Keratinocyte (primary cell): ENCODE measurements around the gene UGT8. TPM values are rescaled to one million over a fixed set of nuclear protein-coding genes. Genes with fewer than 3 reads are reported as not detected.

ENCODE experiments used
- DNase-seq: peaks from one replicate; pipeline ENCODE4 v3.0.0-alpha.2; 2011; ENCODE audit warnings: low read depth, missing footprints, low spot score
- FAIRE-seq: peaks from 2 replicates; lab custom pipeline; 2011; peaks lifted over from hg19 to GRCh38; lab: Jason Lieb, UNC
- H2AFZ ChIP-seq: 2 replicates; pipeline ENCODE4 v1.6.0; 2012; ENCODE audit warnings: low read length, control low read depth, inconsistent platforms; ENCODE audit not compliant: control insufficient read depth
- H3K27ac ChIP-seq: 2 replicates; pipeline ENCODE4 v1.5.1; 2011; ENCODE audit warnings: low read length; ENCODE audit not compliant: control insufficient read depth, insufficient read depth
- H3K27me3 ChIP-seq: 3 replicates; pipeline ENCODE4 v1.6.0; 2011; ENCODE audit warnings: low read length; ENCODE audit not compliant: control insufficient read depth, insufficient read depth; ENCODE audit errors: extremely low read depth
- H3K36me3 ChIP-seq, 2 experiments: 2 replicates in 1 of 2; 3 replicates in 1 of 2; pipeline ENCODE4 v1.5.1; 2011; ENCODE audit warnings: low read length in 2 of 2, mild to moderate bottlenecking in 1 of 2; ENCODE audit not compliant: control insufficient read depth in 2 of 2, insufficient read depth in 2 of 2; ENCODE audit errors: extremely low read depth in 1 of 2
- H3K4me1 ChIP-seq: 3 replicates; pipeline ENCODE4 v1.5.1; 2011; ENCODE audit warnings: low read length; ENCODE audit not compliant: control insufficient read depth, insufficient read depth; ENCODE audit errors: extremely low read depth
- H3K4me2 ChIP-seq: 3 replicates; pipeline ENCODE4 v1.6.0; 2011; ENCODE audit warnings: low read depth, low read length; ENCODE audit not compliant: control insufficient read depth, insufficient read depth; ENCODE audit errors: extremely low read depth
- H3K4me3 ChIP-seq, 3 experiments: fragments of 200-600 bp in 1 of 3; sonication (generic) in 1 of 3; 2 replicates in 2 of 3; 3 replicates in 1 of 3; pipeline ENCODE4 v1.5.1; 2011 to 2016; ENCODE audit warnings: low read length in 3 of 3, mild to moderate bottlenecking in 3 of 3, control low read depth in 2 of 3, inconsistent platforms in 1 of 3, low read depth in 1 of 3, mixed read lengths in 1 of 3, mixed run types in 1 of 3, moderate library complexity in 1 of 3; ENCODE audit not compliant: control insufficient read depth in 2 of 3, insufficient read depth in 2 of 3; ENCODE audit errors: extremely low read depth in 1 of 3
- H3K79me2 ChIP-seq: 2 replicates; pipeline ENCODE4 v1.6.0; 2012; ENCODE audit warnings: low read length; ENCODE audit not compliant: control insufficient read depth, insufficient read depth
- H3K9ac ChIP-seq: 3 replicates; pipeline ENCODE4 v1.6.0; 2011; ENCODE audit warnings: low read length; ENCODE audit not compliant: control insufficient read depth, insufficient read depth; ENCODE audit errors: extremely low read depth
- H3K9me1 ChIP-seq: 3 replicates; pipeline ENCODE4 v1.6.0; 2011; ENCODE audit warnings: low read length; ENCODE audit not compliant: control insufficient read depth, insufficient read depth; ENCODE audit errors: extremely low read depth
- H3K9me3 ChIP-seq: 2 replicates; pipeline ENCODE4 v1.5.1; 2012; ENCODE audit warnings: low read depth, low read length; ENCODE audit not compliant: control insufficient read depth
- H4K20me1 ChIP-seq: 3 replicates; pipeline ENCODE4 v1.6.0; 2011; ENCODE audit warnings: low read length; ENCODE audit not compliant: control insufficient read depth, insufficient read depth; ENCODE audit errors: extremely low read depth
- EZH2 ChIP-seq: IDR thresholded peaks from one replicate; pipeline ENCODE4 v1.6.1; 2012; ENCODE audit warnings: inconsistent platforms, mild to moderate bottlenecking, low read length, moderate library complexity
- dilution Hi-C: fragments of 300-500 bp; cut with MboI; formaldehyde crosslinking; loops from one replicate; pipeline ENCODE4 v1.7.0; 2020; ENCODE audit warnings: low sequenced_read_pairs; ENCODE audit not compliant: extremely low pct_ligation_motif_present
- polyA plus RNA-seq, 5 experiments: library from polyadenylated mRNA; depleted of rRNA in 3 of 5; stranded (reverse) in 3 of 5; stranded (forward) in 1 of 5; unstranded in 1 of 5; fragments of >200 nt; gene quantifications; 1 replicate in 1 of 5; 2 replicates in 3 of 5; 3 replicates in 1 of 5; pipeline versions ENCODE4 v1.2.1 to v1.2.3, GENCODE V29; 2011 to 2012; ENCODE audit warnings: missing spikeins in 2 of 5, low read depth in 1 of 5, low replicate concordance in 1 of 5
- TF ChIP-seq, protein P1 (sequence below), 3 experiments: IDR thresholded peaks in 1 of 3; conservative IDR thresholded peaks in 1 of 3; optimal IDR thresholded peaks in 1 of 3; 2 replicates in 2 of 3; 3 replicates in 1 of 3; pipeline versions ENCODE3 to v1.5.1; 2011; ENCODE audit warnings: low read length in 3 of 3, mild to moderate bottlenecking in 3 of 3, moderate library complexity in 2 of 3, control low read depth in 1 of 3, inconsistent platforms in 1 of 3; ENCODE audit not compliant: insufficient read depth in 2 of 3; ENCODE audit errors: extremely low read depth in 1 of 3

The UGT8 gene
- polyA plus RNA-seq, 1 donor (not counting 4 experiments of a cell fraction or from before 2014, with no cell fraction given): 1.7 TPM

DNA sequence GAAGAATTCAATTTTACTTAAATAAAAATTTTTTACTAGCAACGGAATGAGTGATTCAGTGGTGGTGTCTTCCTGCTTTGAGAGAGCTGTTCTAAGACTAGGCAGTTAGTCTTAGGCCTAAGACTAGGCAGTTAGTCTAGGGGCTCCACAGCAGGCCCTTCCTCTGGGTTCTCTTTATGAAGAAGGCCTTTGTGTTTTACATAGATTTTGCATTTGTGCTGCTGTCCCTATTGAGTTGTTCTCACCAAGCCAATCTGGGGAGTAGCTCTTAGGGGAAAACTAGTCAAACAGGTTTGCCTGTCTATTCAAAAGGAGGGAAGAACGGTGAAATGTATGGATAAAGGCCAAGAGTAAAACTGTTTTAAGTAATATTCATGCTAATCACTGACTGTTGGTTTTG, 7.6 kb downstream of the UGT8 start:
- Histone ChIP-seq H3K36me3 (no peaks in the 10 kb centered on the region), H3K9me1 (no peaks in the 10 kb centered on the region), H3K27ac (no peak overlapping the region), H4K20me1 (no peaks in the 10 kb centered on the region), H3K79me2 (no peaks in the 10 kb centered on the region), H3K4me1 (no peaks in the 10 kb centered on the region), H3K9me3 (no peaks in the 10 kb centered on the region), H3K4me2 (no peak overlapping the region), H3K9ac (no peak overlapping the region), H3K27me3 (peaks cover 3% of the 10 kb centered on the region), H2AFZ (no peak overlapping the region), H3K4me3 (no peak overlapping the region)
- DNase-seq (no peak), FAIRE-seq (no peak)
- no peak for TF ChIP-seq EZH2
- TF ChIP-seq, protein P1, sequence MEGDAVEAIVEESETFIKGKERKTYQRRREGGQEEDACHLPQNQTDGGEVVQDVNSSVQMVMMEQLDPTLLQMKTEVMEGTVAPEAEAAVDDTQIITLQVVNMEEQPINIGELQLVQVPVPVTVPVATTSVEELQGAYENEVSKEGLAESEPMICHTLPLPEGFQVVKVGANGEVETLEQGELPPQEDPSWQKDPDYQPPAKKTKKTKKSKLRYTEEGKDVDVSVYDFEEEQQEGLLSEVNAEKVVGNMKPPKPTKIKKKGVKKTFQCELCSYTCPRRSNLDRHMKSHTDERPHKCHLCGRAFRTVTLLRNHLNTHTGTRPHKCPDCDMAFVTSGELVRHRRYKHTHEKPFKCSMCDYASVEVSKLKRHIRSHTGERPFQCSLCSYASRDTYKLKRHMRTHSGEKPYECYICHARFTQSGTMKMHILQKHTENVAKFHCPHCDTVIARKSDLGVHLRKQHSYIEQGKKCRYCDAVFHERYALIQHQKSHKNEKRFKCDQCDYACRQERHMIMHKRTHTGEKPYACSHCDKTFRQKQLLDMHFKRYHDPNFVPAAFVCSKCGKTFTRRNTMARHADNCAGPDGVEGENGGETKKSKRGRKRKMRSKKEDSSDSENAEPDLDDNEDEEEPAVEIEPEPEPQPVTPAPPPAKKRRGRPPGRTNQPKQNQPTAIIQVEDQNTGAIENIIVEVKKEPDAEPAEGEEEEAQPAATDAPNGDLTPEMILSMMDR (optimal IDR thresholded peaks at IDR 0.05 in 1 of 3, IDR thresholded peaks at IDR 0.05 in 1 of 3, conservative IDR thresholded peaks at IDR 0.05 in 1 of 3; ENCODE audit: extremely low read depth in 1 of 3, insufficient read depth in 2 of 3, low read length in 3 of 3): no peak
- dilution Hi-C loops: no loop called here

DNA sequence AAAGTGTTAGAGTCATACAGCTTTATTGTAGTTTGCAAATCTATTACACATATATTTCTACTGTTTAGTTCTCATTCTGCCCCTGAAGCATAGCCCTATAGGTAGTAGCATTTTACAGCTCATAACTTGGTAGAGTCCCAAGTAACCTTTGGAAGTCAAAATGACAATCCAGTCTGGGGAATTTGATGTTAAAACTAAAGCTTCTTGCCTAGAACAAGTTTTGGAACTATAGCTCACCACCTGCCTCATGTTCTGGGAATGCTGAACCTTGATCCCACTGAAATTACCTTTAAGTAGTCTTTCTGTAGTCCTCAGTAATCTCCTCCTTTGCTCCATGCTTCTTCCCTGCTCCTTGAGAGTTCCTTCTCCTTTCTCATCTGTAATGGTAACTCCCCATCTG, 8.4 kb downstream of the UGT8 start:
- Histone ChIP-seq H3K36me3 (no peaks in the 10 kb centered on the region), H3K9ac (no peak overlapping the region), H3K27me3 (peaks cover 3% of the 10 kb centered on the region), H3K9me3 (no peaks in the 10 kb centered on the region), H2AFZ (no peak overlapping the region), H3K4me3 (no peak overlapping the region), H3K4me2 (no peak overlapping the region), H3K79me2 (no peaks in the 10 kb centered on the region), H3K27ac (no peak overlapping the region), H4K20me1 (no peaks in the 10 kb centered on the region), H3K9me1 (no peaks in the 10 kb centered on the region), H3K4me1 (no peaks in the 10 kb centered on the region)
- no peak for DNase-seq
- dilution Hi-C loops: no loop called here
- TF ChIP-seq, protein P1 (optimal IDR thresholded peaks at IDR 0.05 in 1 of 3, IDR thresholded peaks at IDR 0.05 in 1 of 3, conservative IDR thresholded peaks at IDR 0.05 in 1 of 3; ENCODE audit: extremely low read depth in 1 of 3, insufficient read depth in 2 of 3, low read length in 3 of 3): no peak
- TF ChIP-seq EZH2: no peak
- FAIRE-seq: no peak
